Activated CD4-positive, alpha-beta T cell treated with anti-CD3 and anti-CD28 coated beads, Interleukin-2, amount 50 U/mL, for 4 hours (primary cell): ENCODE measurements around the gene CHRNB4.
A peak's percentile ranks its signal among the peaks of the same experiment; 100 is the strongest.

Source experiments
- DNase-seq, 2 experiments: peaks; one replicate each; pipeline ENCODE4 v3.0.0-alpha.2; 2020

CHRNB4 gene

DNA sequence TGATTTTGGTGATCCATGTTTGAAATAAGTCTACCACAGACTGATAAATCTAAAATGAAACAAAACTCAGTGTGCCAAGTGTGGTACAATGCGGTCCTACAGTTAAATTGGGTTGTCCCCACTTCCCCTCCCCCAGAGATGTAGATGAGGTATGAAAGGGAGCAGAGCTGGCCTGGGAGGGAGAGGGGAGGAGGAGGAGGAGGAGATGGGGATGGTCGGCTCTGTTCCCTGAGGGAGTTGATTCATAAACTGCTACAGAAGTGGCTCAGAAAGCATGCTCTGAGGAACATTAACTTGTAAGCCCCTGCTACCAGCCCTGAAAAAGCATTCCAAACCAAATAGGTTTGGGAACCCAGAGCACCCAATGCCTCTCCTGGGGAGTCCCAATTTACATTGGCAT is 28.0 kb upstream of the CHRNB4 start:
- DNase-seq = no peak

DNA sequence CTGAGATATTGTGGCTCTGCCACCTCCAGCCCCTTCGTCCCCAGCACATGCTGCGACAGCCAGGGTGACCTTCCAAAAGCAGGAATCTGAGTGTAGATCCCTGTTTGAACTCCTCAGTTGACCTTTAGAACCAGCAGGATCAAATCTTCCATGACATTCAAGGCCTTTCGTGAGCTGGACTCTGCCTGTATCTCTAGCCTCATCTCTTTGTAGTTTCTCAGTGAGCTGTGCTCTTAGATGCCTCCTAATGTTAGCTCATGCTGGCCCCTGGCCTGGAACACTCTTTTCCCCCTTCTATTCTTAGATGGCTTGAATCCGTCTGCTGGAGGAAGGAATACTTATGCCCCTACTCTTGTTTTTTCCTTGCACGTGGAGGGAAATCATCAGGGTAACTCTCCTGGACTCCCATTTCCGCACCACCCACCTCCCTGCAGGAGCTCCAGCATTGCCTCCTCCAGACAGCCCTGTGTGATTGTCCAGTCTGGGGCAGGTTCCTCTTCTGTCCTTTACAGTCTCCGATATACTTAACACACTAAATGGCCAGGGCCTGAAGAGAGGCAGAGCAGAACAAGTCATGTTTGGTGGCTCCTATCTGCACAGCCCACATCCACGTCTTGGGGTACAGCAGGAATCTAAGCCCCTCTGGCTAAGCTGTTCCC is 26.7 kb upstream of the CHRNB4 start:
- no peak for DNase-seq

DNA sequence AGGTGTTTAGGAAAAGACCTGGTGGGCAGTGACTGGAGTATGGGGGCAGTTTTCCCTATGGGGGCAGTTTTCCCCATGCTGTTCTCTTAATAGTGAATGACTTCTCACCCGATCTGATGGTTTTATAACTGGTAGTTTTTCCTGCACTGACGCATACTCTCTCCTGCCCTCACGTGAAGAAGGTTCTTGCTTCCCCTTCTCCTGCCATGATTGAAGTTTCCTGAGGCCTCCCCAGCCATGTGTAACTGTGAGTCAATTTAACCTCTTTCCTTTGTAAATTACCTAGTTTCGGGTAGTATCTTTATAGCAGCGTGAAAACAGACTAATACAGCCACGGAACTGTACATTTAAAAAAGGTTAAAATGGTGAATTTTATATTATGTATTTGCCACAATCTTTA is 25.0 kb upstream of the CHRNB4 start:
- DNase-seq = no peak

DNA sequence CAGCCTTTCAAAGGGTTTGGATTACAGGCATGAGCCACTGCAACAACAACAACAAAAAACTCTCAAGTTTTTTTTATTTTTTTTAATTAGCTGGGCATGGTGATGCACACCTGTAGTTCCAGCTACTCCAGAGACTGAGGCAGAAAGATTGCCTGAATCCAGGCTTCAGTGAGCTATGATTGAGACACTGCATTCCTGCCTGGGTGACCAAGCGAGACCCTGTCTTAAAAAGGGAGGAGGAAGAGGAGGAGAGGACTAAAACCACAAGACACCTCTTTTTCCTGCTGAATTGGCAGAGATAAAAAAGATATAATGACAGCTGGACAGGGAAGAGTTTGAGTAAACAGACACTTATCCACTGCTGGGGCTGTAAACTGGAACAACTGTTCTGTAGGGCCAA is 22.7 kb upstream of the CHRNB4 start:
- no peak for DNase-seq

DNA sequence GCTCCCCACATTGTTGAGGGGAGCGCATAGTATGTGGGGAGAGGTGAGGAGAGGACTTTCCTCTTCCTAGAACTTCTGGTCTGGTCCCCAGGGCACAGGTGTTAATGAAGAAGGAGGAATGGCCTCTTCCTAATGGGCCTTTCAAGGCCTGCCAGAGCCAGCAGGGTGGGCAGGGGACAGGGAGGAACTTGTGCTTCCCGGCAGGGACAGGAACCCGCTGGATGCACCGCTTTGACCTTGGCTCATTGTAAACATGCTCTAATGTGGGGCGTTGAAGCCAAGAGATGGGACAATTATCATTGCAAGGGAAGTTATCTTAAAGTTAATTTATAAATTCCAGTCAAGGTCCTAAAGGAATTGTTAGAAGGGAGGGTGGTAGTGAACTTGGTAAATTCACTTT is 21.0 kb upstream of the CHRNB4 start:
- no peak for DNase-seq

DNA sequence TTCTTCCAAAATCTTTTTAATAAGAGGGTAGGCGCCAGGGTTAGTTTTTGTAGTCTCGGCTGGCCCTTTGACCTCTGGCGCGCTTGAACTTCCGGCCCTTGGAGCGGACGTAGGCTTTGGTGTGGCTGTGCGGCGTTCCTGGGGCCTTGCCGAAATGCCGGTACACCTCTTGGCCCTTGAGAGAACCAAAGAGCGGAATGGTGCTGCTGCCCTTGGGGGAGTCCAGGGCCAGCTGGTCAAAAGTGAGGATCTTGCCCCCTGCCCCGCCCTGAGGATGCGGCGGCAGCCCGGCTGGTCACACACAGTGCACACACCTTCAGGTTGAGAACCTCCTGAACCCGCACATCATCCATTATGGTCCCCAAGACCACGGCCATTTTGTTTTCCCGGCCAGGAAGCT is 20.0 kb upstream of the CHRNB4 start:
- DNase-seq = no peak

DNA sequence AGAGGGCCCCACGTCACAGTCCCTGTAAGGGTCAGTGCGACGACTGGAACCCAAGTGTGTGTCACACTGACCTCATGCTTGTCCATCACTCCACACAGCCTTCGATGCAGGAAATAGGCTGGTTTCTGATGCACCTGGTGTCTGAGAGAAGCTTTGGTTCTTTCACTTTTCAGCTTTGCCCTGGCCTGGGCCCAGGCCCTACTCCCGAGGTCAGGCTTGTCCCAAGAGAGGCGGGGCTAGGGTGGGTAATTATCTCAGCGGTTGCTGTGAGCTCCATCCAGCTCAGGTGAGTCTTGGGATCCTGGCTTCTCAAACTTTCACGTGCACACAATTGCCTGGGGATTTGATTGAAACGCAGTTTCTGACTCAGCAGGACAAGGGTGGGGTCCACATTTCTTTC is 19.6 kb upstream of the CHRNB4 start:
- no peak for DNase-seq

DNA sequence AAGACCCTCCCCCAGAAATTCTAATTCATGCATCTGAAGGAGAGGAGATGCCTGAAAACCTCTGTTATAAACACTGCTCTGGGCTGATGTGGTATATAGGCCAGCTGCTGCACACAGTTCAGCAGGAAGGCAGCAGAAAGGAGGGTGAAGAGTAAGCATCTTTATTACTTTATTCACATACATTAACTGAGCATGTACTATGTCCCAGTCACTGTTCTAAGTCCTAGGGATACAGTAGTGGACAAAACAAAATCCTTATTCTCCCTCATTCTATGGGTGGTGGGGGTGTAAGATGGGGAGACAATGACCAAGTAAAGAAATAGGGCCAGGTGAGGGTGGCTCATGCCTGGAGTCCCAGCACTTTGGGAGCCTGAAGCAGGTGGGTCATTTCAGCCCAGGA is 17.8 kb upstream of the CHRNB4 start:
- no peak for DNase-seq

DNA sequence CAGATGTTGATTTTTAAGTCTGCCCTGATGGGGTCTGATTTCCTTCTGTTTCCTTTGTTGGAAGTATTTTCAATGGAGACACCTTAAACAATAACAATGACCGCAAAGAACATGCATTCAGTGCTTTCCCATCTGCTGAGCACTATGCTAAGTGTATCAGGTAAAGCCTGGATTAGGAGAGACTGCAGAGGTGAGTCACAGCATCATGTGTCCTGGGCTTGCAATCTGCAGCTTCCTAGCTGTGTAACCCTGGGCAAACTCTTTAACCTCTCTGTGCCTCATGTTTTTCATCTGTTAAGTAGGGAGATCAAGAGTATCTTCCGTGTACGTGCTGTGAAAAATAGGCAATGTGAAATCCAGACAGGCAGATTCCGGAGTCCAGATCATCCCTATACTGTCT is 13.3 kb upstream of the CHRNB4 start:
- no peak for DNase-seq

DNA sequence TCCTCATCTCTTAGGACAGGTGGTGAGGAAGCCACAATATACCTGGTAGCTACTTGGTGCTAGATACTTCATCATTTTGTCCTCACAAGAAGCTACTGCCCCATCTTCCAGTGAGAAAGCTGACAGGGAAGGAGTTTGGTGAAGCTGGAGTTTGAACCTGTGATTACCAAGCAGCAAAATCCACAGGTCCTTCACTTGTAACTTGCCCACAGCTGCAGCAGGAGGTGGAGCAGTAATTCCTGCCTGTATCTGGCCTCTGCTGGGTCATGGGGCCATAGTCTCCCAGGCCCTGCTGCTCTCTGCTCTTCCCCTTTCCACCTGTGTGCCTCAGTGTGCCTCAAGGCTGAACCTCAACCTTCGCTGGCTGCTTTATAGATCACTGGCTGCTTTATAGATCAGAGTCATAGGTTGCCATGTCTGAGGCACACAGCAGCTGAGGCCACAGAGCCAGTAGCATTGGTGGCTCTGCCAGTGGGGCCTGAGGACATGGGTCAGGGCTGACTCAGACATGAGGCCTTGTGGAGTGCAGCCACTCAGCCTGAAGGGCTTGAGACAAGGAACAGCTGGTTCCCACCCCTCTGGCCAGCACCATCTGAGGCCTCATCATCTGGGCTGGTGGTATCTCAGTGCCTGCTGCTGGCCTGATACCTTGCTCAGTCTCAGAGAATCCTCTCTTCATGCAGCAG is 11.1 kb upstream of the CHRNB4 start:
- no peak for DNase-seq

DNA sequence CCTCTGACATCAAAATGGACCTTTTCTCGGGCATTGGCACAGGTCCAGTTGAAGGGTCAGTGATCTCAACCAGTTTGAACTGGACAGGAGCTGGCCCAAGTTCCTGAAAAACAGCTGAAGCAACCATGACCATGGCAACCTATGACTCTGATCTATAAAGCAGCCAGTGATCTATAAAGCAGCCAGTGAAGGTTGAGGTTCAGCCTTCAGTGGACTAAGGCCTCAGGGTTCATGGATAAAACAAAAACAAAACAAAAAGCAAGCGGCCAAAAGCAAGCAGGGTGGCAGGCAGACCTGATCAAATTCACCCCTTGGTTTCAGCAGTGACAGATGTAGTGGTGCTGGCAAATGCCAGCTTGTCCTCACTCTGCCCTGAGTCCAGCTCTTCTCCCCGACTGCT is 10.0 kb upstream of the CHRNB4 start:
- no peak for DNase-seq

DNA sequence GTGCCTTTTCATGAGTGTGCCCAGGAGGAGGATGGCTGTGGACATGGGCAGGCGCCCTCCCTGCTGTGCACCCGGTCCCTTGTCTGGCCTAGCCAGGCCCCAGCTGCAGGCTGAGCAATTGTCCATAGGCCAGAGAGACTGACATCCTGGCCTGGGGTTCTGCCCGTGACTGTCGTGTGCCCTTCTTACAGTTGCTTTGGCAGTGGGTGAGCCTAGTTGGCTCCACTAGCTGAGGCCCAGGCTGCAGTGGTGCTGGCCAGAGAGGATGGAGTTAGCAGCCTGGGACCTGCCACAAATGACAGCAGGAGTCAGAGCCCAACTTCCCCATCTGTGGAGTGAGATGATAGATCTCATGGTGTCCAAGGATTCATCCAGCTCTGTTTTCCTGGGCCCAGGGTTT is 9.0 kb upstream of the CHRNB4 start:
- no peak for DNase-seq

DNA sequence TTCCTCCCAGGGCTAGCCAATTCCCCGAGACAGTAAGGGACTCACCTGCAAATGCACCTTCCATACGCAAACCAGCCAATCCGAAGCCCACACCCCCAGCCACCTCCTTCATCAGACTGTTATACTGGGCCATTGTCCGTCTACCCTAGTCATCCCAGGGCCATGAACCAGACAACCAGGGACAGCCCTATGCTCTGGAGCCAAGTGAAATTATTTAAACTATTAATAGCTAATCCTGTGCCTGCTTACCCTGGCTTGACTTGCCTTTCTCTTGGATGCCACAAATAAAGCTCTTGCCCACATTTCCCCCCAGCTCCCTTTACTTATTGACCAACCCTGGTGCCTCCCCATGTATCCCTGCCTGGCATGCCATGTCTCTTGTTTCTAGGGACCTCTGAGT is 4.0 kb upstream of the CHRNB4 start:
- no peak for DNase-seq

DNA sequence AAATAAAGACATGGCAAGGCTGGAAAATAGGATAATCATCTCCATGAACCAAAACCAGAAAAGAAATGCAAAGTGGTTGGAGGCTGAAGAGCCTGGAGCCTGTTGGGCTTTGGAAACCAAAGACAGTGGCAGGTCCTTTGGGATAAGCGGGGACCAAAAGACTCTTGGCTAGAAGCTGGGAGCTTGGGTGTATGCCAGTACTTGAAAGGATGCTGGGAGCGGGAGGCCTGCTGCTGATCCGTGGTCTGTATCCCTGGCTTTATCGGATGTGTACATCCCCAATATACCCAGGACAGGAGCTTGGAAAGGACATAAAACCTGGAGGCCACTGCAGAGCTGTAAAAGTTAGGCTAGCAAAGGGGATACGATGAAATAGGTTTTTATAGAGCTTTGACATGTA is 1.3 kb upstream of the CHRNB4 start:
- DNase-seq = no peak

DNA sequence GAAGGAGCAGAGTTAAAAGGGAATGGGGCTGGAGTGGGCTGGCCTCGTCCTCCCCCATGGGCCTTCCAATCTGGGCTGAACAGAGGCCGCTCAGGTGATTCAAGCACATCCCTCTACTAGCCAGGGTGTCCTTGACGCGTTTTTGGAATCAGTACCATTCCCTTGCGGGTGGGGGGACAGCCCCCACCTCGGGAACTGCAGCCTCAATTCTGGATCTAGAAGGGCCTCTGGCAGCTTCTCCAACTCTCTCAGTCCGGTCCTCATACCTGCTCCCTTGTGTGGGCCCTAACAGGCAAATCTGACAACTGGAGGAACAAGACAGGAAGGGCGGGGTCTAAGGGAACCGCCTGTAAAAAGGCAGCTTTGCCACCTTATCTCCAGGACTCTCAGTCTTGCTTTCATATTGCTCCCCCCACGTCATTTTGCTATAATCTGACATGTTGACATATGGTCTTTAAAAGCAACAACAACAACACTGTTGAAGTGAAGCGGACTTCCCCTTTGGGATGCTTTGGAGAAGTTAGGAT is 802 bp upstream of the CHRNB4 start:
- no peak for DNase-seq

DNA sequence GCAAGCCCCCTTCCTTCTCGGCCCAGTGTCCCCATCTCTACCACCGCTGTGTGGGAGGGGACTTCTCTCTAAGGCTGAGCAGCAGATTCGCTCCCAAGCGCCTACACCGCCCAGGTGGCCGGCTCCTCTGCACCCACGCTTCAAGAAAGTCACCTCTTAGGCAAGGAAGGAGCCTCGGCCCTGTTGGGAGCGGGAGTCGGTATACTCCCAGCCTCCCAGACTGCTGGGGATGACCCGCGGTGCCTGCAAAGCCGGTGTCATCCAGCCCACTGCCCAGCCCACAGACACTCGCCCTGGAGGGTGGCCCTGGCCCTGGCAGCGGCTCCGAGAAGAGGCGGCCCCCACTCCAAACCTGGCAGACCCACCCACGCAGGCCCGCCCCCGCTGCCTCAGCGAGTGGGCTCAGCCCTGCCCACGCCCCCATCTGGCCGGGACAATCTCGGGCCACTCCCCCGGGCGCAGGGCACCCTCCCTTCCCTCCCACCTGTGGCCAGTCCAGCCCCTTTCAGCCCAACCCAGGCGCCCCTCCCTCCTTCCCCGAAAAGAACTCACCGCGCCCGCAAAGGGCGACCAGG is 396 bp downstream of the CHRNB4 start:
- no peak for DNase-seq

DNA sequence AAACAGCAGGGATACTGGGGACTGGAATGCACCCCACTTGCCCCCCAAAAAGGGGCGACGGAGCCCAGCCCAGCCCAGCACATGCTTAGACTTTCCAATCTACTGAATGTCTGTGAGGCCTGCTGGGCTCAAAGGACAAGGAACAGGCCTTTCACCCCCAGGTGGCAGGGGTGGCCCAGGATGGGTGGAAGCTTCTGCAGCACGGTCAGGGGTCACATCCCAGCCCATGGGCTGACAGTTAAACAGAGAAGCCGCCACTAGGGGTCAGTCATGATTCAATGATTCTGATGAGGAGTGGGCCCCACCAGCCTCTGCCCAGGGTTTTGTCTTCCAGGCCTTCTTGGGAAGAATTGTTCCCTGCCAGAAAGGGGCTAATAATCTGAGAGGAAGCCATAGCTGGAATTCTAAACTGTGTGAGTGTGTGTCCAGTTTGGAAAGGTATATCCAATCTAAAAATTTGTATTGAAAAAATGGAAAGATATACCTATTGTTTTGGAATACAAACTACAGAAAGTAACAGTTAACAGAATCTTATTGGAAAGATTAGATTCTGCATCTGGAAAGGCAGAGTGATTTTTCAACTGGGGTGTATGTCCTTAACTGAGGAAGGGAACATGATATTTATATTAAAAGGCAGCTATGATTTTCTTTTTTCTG is 2.2 kb downstream of the CHRNB4 start:
- DNase-seq = peak in 1 of 2 experiments; percentile 18

DNA sequence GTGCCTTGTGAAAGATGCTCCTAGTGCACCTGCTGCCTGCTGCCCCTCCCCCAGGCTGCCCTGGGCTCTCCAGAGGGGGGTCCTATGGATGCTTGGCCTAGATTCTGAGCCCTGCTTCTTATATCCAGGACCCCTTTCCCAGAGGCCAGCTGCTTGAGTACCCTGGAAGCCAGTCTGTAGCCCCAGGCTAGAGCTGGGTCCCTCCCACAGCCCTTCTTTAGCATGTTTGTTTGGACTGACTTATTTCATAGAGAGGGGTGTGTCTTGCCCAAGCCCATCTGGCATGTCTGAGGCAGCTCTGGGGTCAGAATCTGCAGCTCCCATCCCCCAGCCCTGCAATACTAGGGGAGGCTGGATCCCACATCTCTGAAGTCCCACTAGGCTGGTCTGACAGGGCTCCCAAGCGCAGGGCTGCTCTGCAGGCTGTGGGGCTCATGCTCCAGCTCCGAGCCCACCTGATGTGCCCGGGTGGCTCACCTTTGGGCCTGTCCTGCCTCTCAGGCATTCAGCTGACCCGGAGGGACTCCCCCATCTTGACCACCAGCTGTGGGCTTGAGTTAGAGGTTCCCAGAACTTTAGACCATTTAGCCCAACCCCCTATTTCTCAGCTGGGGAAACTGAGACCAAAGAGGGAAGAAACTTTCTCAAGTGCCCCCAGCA is 3.1 kb downstream of the CHRNB4 start:
- no peak for DNase-seq

DNA sequence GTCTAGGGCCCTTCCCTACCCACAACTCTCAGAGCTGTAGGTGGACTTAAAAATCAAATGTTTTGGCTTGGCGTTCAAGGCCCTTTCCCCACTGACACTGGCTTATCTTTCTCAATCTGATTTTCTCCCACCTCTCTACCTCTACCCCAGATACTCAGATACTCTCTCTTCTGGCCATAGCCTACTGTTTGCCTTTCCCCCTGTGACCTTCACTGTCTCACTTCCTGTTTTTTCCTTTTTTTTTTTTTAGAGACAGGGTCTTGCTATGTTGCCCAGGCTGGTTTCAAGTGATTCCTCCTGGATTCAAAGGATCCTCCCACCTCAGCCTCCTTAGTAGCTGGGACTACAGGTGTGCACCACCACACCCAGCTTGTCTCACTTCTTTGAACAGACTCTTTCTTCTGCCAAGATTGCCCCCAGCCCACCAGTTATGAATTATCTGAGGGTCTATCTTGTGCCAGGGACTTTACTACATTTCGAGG is 4.6 kb downstream of the CHRNB4 start:
- DNase-seq = no peak

DNA sequence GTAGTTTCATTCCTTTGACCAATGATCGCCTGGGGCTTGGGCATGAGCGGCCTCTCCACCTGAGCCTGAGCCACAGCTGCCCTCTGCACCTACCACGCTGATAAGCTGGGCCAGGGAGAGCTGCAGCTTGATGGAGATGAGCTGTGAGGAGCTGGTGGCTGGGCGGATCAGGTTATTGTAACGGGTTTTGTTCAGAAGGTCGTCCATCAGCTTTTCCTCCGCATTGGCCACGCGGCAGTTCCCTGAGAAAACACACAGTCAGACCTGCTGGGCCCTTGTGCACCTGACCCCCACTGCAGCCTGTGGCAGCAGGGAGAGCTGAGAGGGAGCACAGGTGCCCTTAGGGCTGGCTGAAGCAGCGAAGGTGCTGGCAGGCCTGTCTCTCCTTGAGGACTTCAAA is 5.7 kb downstream of the CHRNB4 start:
- DNase-seq = no peak

DNA sequence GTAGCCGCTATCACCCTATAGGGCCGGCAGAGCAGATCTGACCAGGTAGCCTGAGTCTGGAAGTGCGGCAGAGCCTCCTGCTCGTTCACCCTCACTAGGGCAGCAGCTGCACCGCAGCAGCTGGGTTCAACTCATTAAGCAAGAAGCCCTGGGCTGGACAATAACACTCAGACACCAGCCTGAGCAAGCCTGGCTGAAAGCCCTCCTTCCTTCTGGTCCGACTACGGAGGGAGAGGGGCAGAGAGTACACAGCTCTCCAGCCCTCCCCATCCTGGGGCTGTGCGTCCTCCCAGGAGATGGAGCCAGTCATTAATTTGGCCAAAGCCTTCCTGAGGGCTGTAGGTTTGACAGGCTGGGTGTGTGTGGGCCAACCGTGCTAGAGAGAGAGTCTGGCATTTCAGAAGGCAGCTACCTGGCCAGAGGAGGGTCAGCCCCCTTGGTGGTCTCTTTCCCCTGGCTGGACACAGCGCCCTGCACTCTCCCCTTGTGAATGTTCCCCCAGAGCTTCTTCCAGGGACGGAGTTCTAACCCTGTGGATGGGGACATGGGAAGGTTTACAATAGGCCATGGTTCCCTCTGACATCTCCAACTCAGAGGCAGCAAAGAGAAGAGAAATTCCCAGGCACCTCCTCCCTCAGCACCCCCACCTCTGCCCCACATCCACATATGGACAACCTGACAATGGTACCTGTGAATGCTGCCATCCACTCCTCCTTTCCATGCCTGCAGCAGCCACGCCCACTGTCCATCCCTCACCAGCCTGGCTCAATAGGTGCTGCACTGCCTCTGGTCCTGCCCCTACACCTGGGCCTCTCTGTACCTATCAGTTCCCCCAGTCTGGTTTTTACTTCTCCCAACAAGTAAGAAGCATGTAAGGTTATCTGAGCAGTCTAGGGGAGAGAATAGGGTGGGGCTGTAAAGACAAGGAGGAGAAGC is 6.5 kb downstream of the CHRNB4 start:
- DNase-seq = no peak

DNA sequence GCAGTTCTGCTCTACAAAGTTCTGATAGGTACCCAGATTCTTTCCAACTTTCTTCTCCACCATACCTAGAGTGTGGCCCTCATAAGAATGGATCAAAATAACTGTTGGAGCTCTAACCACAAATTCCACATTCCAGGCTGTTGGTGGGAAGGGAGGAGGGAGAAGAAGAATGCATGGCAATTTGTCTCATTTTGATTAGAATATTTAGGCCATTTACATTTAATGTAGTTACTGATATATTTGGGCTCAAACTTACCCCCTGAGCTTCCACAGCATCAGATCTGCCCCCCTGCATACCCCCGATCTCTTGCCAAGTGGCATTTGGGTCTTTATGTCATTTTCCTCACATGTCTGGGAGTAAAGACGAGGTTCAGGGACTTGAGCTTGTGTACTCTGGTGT is 7.7 kb downstream of the CHRNB4 start:
- DNase-seq = no peak
